Erythroblast (primary cell): Measurements from ENCODE around the gene PRMT1.

ENCODE experiments used
- GATA1 ChIP-seq: IDR thresholded peaks from 2 replicates; pipeline ENCODE4 v1.6.1; 2011; ENCODE audit warnings: low read depth, mild to moderate bottlenecking, control low read depth, low read length, moderate library complexity
- POLR2A ChIP-seq: IDR thresholded peaks from 2 replicates; pipeline ENCODE4 v1.6.1; 2011; ENCODE audit warnings: mild to moderate bottlenecking, low read length

DNA sequence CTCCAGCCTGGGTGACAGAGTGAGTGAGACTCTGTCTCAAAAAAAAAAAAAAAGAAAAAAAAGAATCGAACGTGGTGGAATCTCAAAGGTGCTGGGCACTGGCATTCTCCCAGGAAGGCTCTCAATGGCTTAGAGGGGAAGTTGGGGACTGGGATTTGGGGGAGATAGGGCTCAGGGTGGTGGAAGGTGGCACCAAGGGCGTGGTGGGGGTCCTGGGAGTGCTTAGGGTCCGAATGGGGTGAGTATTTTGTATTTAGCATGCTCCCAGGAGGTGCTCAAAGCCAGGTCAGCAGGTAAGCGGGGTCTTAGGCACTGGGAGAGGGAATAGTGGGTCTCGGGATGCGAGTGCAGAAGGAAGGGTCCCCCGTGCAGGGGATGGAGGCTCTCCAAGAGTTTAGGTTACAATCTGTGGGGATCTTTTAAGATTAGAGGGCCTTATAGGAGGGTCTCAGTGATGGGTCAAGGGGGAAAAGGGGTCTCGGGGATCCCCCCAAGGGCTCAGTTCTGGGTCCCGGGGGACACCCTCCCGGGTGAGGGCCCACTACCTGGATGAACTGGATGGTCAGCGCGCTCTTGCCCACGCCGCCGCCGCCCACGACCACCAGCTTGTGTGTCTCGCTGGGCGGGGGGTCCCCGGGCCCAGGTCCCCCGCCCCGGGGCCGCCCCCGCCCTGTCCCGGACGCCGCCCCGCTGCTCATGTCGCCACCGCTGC, 37.5 kb upstream of the PRMT1 start:
- TF ChIP-seq POLR2A (no peak), GATA1 (no peak)
